ENCODE data around the gene SEPTIN11.

DNA sequence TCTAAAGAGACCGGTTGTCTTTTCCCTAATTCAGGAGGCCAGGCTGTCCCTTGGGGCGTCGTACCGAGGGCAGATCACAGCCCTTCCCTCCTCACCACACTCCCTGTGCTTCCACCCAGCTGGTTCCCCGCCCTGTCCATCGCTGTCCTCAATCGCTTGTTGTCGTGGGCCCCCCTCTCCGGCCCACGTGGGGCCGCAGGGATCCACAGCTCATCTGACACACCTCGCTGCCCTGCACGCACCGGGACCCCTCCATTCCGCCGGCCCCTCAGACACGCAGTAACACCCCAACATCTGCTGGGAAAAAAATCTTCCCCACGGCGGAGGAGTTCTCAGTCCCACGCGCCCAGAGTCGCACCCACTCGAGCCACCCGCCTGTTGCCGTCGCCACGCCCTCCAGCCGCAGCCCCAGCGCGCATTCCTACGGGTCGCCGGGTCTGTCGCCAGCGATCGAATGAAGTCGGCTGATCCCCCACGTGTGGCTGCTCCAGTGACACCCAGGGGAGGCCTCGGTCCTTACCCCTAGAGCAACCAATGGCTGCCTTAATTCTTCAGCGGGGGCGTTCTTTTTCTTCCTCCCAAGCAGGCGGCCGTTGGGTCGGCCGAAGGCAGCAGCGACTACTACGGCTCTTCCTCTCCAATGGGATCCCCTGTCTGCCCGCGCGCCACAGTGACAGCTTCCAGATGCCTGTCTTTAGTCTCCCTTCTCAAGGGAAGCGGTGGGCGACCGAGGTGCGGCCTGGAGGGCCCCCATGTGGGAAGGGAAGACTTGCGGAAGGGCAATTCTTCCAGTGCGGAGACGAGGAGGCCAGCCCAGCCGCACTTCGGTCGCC is 893 bp upstream of the SEPTIN11 start:
- TF ChIP-seq EZH2 (IDR thresholded peaks at IDR 0.05; ENCODE audit: insufficient read depth, low read length) = no peak
- TF ChIP-seq, protein P1, sequence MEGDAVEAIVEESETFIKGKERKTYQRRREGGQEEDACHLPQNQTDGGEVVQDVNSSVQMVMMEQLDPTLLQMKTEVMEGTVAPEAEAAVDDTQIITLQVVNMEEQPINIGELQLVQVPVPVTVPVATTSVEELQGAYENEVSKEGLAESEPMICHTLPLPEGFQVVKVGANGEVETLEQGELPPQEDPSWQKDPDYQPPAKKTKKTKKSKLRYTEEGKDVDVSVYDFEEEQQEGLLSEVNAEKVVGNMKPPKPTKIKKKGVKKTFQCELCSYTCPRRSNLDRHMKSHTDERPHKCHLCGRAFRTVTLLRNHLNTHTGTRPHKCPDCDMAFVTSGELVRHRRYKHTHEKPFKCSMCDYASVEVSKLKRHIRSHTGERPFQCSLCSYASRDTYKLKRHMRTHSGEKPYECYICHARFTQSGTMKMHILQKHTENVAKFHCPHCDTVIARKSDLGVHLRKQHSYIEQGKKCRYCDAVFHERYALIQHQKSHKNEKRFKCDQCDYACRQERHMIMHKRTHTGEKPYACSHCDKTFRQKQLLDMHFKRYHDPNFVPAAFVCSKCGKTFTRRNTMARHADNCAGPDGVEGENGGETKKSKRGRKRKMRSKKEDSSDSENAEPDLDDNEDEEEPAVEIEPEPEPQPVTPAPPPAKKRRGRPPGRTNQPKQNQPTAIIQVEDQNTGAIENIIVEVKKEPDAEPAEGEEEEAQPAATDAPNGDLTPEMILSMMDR (IDR thresholded peaks at IDR 0.05; ENCODE audit: insufficient read depth, low read depth, low read length) = no peak
